HG02642 (cell line): Measurements from ENCODE around the gene DLX1.

Experiments used
- ATAC-seq: cut with Tn5 transposase; IDR thresholded peaks from one replicate; pipeline ENCODE4 v1.9.1; 2021; ENCODE audit warnings: mild to moderate bottlenecking; ENCODE audit not compliant: unreplicated experiment, poor library complexity

Gene DLX1

GRCh38 chr2:172095905-172096625, 10.8 kb downstream of the DLX1 start:
- ATAC-seq: no peak

GRCh38 chr2:172096626-172097547, 11.6 kb downstream of the DLX1 start:
- no peak for ATAC-seq

- no peak for ATAC-seq
Observed at GRCh38 chr2:172097557-172098131, 12.3 kb downstream of the DLX1 start.

GRCh38 chr2:172098287-172098649, 13.0 kb downstream of the DLX1 start:
- no peak for ATAC-seq

DNA sequence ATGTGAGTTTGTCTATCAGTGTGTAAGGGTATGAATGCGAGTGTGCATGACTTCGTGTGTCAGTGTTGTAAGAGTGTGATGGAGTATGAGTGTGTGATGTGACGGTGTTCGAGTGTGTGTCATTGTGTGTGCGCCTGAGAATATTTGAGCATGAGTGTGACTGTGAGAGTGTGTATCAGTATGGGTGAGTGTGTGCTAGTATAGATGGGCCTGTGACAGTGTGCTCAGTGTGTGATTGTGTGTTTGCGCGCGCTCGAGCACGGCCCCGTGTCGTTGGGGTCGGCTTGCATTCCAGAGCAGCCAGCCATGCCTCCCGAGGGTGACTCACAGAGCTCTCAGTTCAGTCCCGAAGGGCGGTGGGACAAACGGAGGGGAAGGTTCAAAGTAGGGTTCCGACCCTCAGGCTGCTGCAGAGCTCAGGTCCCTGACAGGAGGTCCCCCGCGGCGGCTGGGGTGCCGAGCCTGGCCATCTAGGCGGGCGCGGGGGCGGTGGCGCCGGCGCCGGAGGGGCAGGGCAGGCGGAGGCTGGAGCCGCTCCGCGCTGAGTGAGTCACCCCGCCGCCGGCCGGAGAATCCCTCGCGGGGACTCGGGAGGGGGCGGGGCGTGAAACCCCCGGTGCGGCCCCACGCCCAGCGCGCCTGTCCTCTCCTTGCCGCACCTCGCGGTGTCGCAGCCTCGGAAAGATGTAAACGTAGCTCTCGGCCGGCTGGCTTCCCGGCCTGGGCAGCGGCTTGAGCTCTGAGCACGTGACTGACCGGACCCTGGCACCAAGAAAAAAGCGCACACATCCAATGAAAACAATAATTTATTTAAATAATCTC, 13.6 kb downstream of the DLX1 start:
- no peak for ATAC-seq

- ATAC-seq: no peak
Observed at GRCh38 chr2:172099472-172100079, 14.3 kb downstream of the DLX1 start.

GRCh38 chr2:172100080-172100934, 15.0 kb downstream of the DLX1 start:
- ATAC-seq: no peak

- no peak for ATAC-seq
Observed at GRCh38 chr2:172100935-172101820, 15.9 kb downstream of the DLX1 start.

- peak; percentile 5 for ATAC-seq
Observed at GRCh38 chr2:172101821-172102390, 16.6 kb downstream of the DLX1 start.

DNA sequence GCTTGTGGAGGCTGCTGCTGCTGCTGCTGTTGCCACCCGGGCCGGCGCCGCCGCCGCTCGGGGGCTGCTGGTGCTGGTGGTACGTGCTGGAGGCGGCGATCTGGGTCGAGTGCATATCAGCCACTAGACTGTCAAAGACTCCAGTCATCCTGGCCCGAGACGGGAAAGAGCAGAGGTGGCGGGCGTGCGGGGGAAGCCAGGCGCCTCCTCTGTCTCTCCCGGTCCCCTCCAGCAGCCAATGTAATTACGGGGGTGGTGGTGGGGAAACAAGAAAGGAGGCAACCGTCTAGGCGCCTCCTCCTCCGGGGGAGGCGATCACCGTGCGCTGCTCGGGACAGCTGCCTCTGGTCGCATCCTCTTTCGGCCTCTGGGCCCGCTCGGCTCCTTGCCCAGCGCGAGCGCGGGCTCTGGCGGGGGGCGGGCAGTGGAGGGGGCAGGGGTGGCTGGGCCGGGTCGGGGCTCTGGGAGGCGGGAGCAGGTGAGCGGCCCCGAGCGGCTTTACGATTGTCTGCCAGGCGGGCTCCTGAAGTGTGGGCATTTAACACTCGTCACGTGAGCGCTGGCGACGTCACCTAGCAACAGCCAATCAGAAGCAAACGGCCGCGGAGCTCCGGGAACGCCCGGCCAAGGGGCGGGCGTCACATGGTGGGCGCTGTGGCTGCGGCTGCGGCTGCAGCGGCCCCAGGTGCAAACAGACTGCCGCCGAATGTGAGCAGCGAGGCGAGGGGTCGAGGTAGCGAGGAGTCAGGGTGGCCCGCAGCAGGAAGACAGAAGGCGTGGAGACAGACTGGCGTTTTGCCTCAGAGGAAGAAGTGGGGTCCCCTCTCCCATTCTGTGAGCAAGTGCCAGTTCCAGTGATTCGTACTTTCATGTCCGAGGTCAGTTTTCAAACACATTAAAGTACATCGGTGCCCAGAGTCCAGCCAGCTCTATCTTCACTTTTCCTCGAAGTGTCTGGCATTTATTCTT, 17.4 kb downstream of the DLX1 start, which contains the start of gene DLX2:
TSS of gene DLX2 (minus strand) at position 510 of the 969 bp plus-strand sequence. CDS start at position 148, 362 bp downstream.
- ATAC-seq: peak; percentile 79

DNA sequence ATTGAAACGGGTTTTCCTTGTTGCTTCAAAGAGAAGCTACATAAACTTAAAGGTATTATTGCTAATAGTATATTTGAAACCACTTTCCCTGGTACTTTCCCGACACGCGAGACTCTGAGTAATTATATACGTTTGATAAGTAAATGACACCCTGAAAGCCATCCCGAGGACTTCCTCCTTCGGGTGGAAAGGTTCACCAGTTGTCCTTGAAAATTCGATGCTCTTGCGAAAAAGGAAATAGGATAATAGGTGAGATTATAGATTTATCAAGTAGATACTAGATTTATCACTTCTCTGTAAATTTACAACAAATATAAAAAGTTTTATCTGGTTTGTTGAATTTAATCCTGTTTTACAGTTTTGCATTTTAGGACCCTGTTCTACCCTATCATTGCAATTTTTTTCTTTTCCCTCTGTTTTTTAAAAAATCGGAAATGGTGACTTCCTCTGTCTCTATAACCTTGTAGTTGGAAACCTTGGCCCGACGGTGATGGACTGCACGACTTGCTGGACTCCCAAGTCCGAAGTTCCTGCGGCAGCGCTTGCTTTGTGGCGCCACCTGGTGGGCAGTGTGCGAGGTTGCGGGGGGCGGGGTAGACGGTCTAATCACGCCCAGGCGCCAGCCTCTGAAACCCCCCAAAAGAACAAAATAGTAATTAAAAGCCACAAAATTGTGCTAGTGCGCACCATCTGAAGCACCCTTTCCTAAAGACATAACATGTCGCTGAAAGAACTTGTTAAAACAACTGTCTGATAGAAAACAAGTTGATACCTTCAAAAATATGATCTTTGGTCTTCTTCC, 18.4 kb downstream of the DLX1 start:
- ATAC-seq: no peak

DNA sequence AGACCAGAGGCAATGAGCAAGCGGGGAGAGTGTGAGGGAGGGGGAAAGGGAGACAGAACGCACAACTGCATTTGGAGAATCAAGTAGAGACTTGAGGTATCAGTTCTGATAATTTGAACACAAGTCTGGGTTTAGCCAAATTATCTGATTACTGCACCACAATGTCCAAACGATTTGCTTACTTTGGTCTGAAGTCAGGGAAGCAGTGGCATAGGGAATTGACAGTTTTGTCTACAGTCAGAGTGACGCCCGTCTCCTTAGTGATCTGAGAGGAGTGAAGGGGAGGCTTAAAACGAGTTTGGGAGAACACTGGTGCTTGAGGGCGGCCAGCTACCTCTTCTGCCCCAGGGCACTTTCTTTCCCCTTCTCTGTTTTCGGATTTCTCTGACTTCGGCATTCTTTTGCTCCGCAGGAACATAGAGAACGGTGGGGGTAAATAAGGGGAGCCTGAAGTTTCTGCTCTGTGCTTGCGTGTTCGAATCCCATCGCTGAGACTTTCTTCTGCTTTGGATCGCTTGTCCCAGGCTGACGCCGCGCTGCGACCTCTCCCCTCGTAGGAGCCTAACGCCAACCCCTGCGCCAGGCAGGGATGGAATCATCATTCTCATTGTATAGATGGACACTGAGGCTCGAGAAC, 20.3 kb downstream of the DLX1 start:
- no peak for ATAC-seq

- no peak for ATAC-seq
Observed at GRCh38 chr2:172106108-172106961, 21.0 kb downstream of the DLX1 start.
